Cardiac septum (tissue), 1 donor: ENCODE results near the gene NAT8. TPM values are rescaled to one million over a fixed set of nuclear protein-coding genes. Genes with fewer than 3 reads are reported as not detected.
"Not testable (repeated sequence)": the region's sequence is repeated elsewhere in the genome, so short reads cannot be mapped to it uniquely, and the experiment has no call there.

Experiments used
- DNase-seq: peaks from one replicate; pipeline ENCODE4 v3.0.0-alpha.2; 2020; ENCODE audit warnings: low spot score
- intact Hi-C: fragments of 100-400 bp; cut with DNase I; formaldehyde crosslinking; loops from one replicate; pipeline ENCODE4 v1.14.0; 2022
- long read RNA-seq: library from polyadenylated mRNA; unstranded; transcript quantifications from one replicate; pipeline ENCODE4 v2.0.0, GENCODE V29; 2021
- total RNA-seq: library from RNA; stranded (reverse); fragmentation: NEBNext Ultra II Directional; extraction: Animal tissue kit (Norgen Biotek cat#: 25700); gene quantifications from one replicate; pipeline ENCODE4 v1.2.1, GENCODE V29; 2021
- donor health status: DM: no; HTN: no; CAD: no.

Gene NAT8
- not detected for total RNA-seq
- long read RNA-seq: 0 reads

GRCh38 chr2:73642338-73643018, at the start of gene NAT8:
Gene NAT8 (minus strand): TSS chr2:73642422. CDS start chr2:73641628, 794 bp downstream.
- intact Hi-C loops: no loop called here
- no peak for DNase-seq

- DNase-seq, intact Hi-C loops: not testable (repeated sequence)
Observed at GRCh38 chr2:73690372-73691088, 48.3 kb upstream of the NAT8 start.

- DNase-seq: not testable (repeated sequence)
- intact Hi-C loops: loop anchor here (10.0 kb wide), 1 partner anchor 86 kb away; no protein-coding TSS in a partner anchor
Observed at GRCh38 chr2:73688494-73688893, 46.3 kb upstream of the NAT8 start.

- DNase-seq: no peak
- intact Hi-C loops: loop anchor here (10.0 kb wide), 1 partner anchor 89 kb away; no protein-coding TSS in a partner anchor
Observed at GRCh38 chr2:73685764-73686438, 43.7 kb upstream of the NAT8 start.

GRCh38 chr2:73684905-73685304, 42.7 kb upstream of the NAT8 start:
- DNase-seq: not testable (repeated sequence)
- intact Hi-C loops: loop anchor here (10.0 kb wide), 1 partner anchor 90 kb away; no protein-coding TSS in a partner anchor

GRCh38 chr2:73684325-73684724, 42.1 kb upstream of the NAT8 start:
- intact Hi-C loops: loop anchor here (10.0 kb wide), 1 partner anchor 90 kb away; no protein-coding TSS in a partner anchor
- DNase-seq: not testable (repeated sequence)

- intact Hi-C loops: loop anchor here (10.0 kb wide), 1 partner anchor 95 kb away; no protein-coding TSS in a partner anchor
- not testable (repeated sequence) for DNase-seq
Observed at GRCh38 chr2:73679951-73680571, 37.8 kb upstream of the NAT8 start.

GRCh38 chr2:73679237-73679636, 37.0 kb upstream of the NAT8 start:
- intact Hi-C loops, DNase-seq: not testable (repeated sequence)

GRCh38 chr2:73678008-73678407, 35.8 kb upstream of the NAT8 start:
- DNase-seq, intact Hi-C loops: not testable (repeated sequence)

- DNase-seq, intact Hi-C loops: not testable (repeated sequence)
Observed at GRCh38 chr2:73676211-73676610, 34.0 kb upstream of the NAT8 start.

GRCh38 chr2:73674696-73675157, 32.5 kb upstream of the NAT8 start:
- DNase-seq, intact Hi-C loops: not testable (repeated sequence)

GRCh38 chr2:73669976-73670375, 27.8 kb upstream of the NAT8 start:
- DNase-seq, intact Hi-C loops: not testable (repeated sequence)

GRCh38 chr2:73667239-73667638, 25.0 kb upstream of the NAT8 start:
- DNase-seq, intact Hi-C loops: not testable (repeated sequence)

GRCh38 chr2:73654175-73654574, 12.0 kb upstream of the NAT8 start:
- intact Hi-C loops: no loop called here
- no peak for DNase-seq

- intact Hi-C loops: no loop called here
- DNase-seq: no peak
Observed at GRCh38 chr2:73652348-73652747, 10.1 kb upstream of the NAT8 start.

GRCh38 chr2:73651591-73652230, 9.5 kb upstream of the NAT8 start:
- intact Hi-C loops: no loop called here
- DNase-seq: no peak

GRCh38 chr2:73647690-73648089, 5.5 kb upstream of the NAT8 start:
- intact Hi-C loops, DNase-seq: not testable (repeated sequence)

GRCh38 chr2:73641767-73642062, 507 bp downstream of the NAT8 start:
- no peak for DNase-seq
- intact Hi-C loops: no loop called here
